ENCODE results near the gene NME9.

DNA sequence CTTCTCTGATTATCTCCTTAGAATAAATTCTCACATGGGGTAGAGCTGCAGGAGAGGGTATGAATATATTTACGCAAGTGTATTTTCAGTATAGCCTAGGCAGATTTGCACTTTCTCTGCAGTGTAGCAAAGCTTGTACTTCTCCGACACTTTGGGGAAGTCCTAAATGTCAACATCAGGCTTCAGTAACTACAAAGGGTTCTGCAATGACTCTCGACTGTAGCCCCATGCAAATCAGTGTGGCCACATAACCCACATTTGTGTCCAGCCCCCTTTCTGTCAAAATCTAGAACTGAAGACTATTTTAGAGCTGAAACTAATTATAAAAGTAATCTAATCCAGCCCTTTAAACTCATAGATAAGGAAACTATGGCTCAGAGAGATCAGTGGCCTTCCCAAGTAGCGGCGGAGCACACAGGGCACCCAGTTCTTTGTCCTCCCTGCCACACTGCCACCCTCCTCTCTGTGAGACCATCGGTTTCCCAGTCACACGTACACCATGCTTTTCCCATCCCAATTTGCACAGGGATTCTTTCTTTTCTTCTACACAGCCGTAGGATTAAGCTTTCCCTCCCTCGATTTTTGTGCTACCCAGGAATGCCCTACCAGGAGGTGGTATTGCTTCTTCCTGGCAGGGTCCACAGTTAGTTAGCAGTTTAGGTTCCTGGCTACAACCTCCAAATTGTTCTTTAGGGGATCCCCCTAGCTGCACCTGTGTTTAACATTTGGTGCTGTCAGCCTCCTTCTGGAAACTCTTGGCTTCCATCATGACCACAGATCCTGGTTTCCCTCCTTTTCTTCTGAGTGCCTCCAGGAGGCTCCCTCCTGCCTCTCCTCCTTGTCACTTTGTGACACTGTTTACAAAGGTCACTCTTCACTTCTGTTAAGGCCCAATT lies 41.7 kb upstream of the NME9 start:
- no peak for TF ChIP-seq POLR2A (IDR thresholded peaks at IDR 0.05; ENCODE audit: low read length)
- no peak for TF ChIP-seq USF2 (IDR thresholded peaks at IDR 0.05)
- TF ChIP-seq MAX (IDR thresholded peaks at IDR 0.05) = no peak
- TF ChIP-seq REST (IDR thresholded peaks at IDR 0.05) = no peak
- TF ChIP-seq, protein P1, sequence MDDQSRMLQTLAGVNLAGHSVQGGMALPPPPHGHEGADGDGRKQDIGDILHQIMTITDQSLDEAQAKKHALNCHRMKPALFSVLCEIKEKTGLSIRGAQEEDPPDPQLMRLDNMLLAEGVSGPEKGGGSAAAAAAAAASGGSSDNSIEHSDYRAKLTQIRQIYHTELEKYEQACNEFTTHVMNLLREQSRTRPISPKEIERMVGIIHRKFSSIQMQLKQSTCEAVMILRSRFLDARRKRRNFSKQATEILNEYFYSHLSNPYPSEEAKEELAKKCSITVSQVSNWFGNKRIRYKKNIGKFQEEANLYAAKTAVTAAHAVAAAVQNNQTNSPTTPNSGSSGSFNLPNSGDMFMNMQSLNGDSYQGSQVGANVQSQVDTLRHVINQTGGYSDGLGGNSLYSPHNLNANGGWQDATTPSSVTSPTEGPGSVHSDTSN (IDR thresholded peaks at IDR 0.05) = no peak
- TF ChIP-seq CHD4 (IDR thresholded peaks at IDR 0.05; ENCODE audit: borderline replicate concordance) = no peak

Measured in A549 (cell line).